ENCODE results near the gene SH3D19. TPM values are rescaled to one million over a fixed set of nuclear protein-coding genes. Genes with fewer than 3 reads are reported as not detected.

SH3D19 gene
- total RNA-seq, 1 donor from 2014 or later = 142 TPM

DNA sequence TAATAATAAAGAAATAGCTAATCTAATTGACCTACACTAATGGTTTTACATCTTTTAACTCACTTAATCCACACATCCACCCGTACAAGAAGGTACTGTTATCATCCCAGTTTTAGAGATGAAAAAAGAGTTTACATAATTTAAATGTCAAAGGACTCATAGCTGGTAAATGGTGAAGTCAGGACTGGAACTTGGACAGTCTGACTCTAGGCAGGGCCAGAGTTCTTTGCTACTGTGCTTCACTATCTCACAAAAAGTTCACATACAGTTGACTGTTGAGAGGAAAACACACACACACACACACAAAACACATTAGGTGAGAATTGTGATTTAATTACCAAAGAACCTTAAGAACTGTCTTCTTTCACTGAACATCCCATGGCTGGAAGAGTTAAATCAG is 119.7 kb downstream of the SH3D19 start:
- intact Hi-C loops (cut with DNase I) = no loop called here
- DNase-seq (ENCODE audit: low spot score) = no peak

DNA sequence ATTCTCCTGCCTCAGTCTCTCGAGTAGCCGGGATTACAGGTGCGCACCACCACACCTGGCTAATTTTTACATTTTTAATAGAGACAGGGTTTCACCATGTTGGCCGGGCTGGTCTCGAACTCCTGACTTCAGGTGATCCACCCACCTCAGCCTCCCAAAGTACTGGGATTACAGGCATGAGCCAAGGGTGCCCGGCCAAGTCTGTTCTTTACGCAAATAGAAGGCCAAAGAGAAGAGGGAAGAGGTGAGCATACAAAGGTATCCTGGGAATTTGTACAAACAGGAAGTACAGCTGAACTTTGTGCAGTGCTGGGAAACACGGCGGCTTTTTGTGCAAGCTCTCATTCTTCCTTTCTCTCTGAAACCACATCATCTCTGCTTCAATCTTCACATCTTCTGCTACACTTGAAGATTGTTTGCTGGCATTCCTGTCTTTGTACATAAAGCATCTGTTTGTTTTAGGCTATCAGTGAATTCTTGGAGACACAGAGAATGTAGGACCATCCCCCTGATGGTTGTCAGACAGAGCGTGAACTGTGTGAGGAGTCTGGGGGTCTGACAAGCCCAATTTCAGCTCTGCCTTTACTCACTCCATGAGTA is 120.4 kb downstream of the SH3D19 start:
- intact Hi-C loops (cut with DNase I) = no loop called here
- no peak for DNase-seq (ENCODE audit: low spot score)

DNA sequence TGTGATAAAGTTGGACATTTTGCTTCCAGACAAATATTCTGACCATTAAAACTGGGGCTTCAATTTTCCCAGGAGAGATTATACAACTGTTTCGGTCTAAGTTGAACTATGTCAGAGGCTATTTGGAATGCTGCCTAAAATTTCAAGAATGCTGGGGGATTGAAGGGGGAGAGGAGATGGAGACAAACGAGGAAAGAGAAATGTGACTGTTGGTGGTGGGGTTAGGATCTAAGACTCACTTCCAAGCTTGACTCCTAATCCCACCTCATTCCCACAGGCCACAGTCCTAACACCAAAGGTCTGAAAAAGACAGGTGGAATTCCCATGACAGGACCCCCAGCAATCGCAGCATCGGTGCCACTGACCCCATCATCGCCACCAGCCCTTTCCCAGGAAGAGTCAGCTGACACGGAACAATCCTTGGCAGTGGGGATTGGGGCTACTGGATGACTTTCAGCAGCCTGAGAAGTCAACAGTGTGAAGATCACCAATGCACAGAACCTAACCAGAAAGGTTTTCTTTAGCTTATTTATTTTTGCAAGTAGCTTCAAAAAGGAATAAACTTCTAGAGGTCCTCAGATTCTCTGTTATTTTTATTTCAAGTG is 122.5 kb downstream of the SH3D19 start:
- intact Hi-C loops (cut with DNase I) = no loop called here
- DNase-seq (ENCODE audit: low spot score) = no peak

DNA sequence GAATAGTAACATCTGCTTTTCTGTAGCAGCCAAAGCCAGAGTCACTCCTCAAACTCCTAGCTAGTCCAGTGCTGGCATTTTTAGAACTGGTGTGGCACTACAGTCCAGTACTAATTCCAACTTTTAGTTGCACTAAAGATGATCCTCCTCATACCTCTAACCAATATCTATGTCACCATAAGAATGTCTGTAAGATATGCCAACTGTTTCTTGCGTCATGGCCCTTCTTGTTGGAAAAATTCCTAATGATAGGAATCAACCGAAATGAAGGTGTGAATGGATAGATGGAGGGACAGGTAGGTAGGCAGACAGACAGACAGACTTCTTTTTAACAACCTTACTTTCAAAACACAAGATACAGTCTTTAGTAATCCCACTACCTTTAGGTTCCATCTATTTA is 123.0 kb downstream of the SH3D19 start:
- intact Hi-C loops (cut with DNase I) = no loop called here
- no peak for DNase-seq (ENCODE audit: low spot score)

DNA sequence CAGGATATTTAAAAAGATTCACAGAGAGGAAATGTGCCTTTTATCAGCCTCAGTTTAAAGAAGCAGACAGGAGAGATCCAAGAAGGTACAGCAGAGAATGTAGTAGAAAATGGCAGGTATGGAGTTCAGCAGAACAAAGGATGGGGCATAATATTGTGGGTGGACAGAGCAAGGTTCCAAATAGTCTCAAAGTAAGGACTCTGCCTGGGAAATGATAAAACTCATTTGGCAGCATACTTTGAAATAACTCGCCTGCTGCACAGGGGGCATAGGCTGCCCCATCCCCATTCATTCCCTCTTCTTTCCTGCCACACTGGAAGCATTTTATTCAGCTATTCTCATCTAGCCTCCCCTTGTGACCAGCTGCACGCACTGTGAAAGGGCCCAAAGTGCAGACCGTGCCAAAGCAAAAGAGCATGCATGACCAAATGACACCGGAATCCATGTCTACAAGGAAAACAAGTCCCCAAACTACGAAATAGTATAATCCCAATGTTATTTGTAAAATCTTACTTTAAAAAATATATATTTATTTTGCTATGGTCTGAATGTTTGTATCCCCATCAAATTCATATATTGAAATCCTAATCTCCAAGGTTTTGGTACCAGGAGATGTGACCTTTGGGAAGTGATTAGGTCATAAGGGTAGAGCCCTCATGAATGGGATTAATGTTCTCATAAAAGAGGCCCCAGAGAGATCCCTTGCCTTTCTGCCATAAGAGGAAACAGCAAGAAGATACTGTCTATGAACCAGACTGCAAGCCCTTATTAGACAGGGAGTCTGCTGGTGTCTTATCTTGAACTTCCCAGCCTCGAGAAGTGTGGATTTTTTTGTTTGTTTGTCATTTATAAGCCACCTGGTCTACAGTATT is 125.8 kb downstream of the SH3D19 start:
- no peak for DNase-seq (ENCODE audit: low spot score)
- intact Hi-C loops (cut with DNase I) = no loop called here

DNA sequence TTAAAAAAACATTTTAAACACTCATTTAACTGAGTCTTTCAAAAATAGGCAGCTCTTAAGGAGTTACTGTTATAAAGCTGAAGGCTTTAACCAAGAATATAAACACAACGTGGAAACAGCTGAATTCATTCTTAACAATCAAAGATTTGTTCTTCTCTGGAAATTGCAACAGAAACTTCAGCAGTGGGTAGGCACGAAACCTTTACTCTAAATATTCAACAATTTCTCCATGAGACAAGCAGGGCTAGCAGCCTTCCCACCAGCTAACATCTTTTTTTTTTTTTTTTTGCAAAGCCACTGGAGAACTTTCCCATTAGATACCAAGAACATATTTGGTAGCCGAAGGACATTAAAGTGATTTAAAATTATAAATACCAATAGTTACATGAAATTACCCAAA is 126.7 kb downstream of the SH3D19 start:
- intact Hi-C loops (cut with DNase I) = no loop called here

DNA sequence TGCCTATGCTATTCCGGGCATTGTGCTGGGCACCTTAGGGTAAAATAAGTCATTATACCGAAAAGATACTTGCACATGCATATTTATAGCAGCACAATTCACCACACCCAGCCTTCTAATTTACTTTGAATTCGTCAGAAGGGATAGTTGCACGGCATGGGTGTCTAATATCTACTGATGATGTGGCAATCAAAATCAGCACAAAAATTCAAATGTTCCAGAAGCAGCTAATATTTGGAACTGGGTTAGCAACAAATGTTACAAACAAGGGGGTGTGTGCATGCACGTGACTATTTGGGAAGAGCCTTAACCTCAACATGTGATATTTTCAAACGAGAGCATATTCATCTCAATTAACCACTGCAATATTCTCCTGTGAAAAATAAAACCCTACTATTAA is 128.2 kb downstream of the SH3D19 start:
- intact Hi-C loops (cut with DNase I) = no loop called here
- DNase-seq (ENCODE audit: low spot score) = no peak

More for the DNA sequence above, 126.7 kb downstream of the SH3D19 start:
- DNase-seq (ENCODE audit: low spot score) = no peak

DNA sequence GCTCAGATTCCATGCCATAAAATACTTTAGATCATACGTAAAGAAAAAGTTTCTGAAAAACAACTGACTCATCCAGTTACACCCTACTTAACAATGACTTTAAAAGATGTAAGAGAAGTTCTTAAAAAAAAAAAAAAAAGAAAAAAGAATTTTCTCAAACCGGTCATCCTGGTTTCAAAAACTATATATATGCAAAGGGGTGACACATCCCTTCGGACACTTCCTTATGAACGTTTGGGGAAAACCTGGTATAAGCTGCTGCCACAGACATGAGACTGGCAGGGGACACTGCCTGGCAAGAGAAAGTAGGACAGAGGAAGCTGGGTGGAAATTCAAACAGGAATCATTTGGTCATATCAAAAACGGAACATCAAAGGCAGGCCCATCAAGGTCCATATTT is 129.6 kb downstream of the SH3D19 start:
- intact Hi-C loops (cut with DNase I) = no loop called here
- no peak for DNase-seq (ENCODE audit: low spot score)

DNA sequence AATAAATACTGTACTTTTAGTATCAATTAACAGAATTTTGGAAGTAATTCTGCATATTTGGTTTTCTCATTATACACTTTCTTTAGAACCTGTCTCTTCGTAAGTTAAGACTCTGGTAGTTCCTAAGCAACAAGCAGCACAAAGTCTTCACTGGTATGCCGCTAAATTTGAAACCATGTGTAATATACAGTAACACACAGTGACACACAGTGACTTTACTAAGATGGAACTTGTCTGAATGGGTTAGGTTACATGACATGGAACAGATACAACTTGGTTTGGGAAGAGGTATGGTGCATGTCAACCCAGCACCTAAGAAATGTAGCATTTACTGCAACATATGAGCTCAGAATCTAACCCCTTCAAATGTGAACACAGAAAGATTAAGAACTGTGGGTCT is 132.0 kb downstream of the SH3D19 start:
- intact Hi-C loops (cut with DNase I) = no loop called here

DNA sequence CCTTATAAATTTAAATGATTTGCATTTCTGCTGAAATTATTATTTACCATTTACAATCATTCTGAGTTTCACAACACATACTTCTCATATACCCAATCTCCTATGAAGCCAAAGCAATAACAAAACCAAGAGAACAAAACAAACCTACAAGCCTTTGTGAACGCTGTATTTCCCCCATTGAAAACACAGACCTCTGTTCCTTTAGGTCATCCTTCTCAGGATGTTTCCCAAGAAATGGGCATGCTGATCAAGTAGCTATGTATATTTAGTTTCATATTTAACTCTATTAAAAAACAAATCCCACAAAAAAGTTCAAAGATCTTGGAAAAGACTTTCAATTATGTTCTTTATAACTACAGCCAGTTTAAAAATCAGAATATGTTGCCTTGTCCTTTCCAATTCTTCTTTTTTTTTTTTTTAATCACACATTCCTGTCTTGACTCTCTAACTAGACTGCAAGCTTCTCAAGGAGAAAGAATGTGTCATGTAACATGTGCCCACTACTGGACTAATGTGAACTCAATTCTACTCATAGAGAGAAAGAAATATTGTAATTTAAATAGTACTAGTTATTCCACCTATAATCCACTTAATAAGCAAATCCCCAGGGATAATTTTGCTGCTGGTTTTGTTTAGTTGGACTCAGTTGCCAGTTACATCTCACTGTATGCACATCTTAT is 132.7 kb downstream of the SH3D19 start:
- intact Hi-C loops (cut with DNase I) = no loop called here
- DNase-seq (ENCODE audit: low spot score) = no peak

More for the DNA sequence above, 132.0 kb downstream of the SH3D19 start:
- no peak for DNase-seq (ENCODE audit: low spot score)

DNA sequence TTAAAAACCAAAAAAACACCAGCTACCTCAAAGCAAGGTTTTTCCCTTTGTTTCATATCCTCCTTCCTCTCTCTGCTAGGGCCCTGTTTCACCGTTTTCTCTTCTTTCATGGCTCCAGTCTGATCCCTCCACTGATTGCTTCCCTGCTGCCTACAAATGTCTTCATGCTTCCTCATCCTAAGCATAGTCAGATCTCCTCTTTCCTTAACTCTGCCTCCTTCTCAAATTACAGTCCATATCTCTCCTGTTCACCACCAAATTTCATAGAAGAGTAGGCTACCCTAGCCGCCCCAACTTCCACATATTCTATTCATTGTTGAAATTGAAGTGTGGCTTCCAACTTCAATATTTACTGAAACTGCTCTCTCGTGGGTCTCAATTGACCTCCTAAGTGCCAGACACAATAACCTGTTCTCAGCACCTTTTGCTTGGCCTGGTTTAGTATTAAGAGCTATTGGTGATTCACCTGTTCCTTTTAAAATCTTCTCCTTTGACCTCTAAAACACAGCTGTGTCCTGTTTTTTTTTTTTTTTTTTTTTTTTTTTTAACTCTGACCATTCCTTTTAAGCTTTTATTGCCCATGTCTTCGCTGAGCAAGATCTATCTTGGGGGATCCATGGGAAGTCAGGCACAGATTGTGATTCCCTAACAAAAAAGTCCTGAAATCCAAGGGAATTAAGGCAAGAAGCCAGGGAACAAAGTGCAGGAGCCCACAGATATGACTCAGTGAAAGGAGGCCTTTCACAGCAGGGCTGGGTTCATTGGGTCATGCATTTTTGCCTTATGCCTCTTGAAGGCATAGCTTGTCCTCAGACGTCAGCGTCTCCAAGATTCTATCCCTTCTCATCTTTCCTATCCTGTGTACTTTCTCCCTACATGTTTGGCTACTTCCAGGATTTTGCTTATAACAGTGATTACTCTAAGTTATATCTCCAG is 140.6 kb downstream of the SH3D19 start:
- intact Hi-C loops (cut with DNase I) = no loop called here
- DNase-seq (ENCODE audit: low spot score) = no peak

DNA sequence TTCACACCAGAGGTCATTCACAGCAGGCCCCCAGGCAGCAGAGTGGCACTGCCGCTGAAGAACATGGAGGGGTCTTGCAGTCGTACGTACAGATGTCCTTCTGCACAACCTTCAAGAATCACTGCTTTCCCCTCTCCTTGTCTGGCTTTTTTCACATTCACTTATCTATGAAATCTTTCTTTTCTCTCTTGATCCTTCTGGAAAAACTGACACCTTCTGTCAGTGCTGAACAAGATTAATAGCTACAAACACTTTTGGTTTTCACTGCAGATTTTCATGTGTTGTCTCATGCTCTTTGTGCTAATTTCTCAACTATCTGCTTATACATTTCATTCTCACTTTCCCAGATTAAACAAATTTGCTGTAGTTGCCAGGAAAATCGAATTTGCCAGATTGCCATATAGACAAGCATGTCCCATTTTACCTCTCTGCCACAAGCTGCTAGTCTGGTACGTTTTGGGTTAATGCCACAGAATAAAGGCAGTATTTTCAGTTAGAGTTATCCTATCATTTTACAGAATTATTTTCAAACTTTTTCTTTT is 142.9 kb downstream of the SH3D19 start:
- intact Hi-C loops (cut with DNase I) = no loop called here
- no peak for DNase-seq (ENCODE audit: low spot score)

DNA sequence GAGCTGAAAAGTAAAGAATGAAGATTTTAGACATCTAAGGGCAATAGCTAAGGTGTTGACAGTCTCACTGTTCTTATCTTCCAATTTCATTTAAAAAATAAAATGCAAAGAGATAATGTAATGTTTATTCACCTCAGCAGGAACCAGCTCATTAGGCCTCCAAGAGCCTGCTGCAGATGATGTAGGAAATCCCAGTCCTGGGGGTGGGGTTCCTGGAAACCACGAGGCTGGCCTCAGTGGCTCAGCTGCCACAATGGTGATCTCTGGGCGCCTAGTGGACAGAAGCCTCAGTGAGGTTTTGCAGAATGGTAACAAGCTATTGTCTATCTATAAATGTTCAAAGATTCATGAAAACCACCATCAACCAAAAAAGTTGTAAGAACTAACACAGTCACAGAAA is 148.7 kb downstream of the SH3D19 start:
- intact Hi-C loops (cut with DNase I) = loop anchor here (5.0 kb wide), 1 partner anchor 51 kb away; no protein-coding TSS in a partner anchor
- no peak for DNase-seq (ENCODE audit: low spot score)

DNA sequence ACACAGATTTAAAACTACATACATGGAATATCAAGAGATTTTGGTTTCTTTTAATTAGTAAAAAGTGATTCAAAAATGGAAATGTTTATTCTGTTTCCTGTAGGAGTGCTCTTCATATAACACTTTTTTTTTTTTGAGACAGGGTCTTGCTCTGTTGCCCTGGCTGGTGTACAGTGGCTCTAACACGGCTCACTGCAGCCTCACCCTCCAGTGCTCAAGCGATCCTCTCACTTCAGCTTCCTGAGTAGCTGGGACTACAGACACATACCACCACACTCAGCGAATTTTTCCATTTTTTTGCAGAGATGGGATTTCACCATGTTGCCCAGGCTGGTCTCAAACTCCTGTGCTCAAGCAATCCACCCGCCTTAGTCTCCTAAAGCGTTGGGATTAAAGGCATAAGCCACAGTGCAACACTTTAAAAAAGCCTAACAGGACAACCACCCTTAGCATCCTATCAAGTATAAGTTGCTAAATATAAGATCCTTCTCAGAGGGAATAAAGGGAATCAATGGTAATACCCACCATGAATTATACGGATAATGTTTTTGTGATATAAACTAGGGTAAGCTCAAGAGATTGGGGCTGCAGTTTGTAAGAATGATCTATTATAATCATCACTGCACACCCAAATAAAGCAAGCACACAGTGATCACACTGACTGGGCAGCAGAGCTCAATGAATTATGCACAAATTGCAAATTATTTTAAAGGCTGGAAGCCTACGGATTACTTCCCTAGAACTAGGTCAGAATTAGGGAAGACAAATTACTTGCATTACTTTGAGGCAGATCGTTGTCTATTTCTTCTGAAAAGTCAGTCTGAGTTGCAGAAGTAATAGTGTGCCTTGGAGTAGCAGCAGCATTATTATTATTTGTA is 149.4 kb downstream of the SH3D19 start:
- no peak for DNase-seq (ENCODE audit: low spot score)
- intact Hi-C loops (cut with DNase I) = loop anchor here (5.0 kb wide), 1 partner anchor 51 kb away; no protein-coding TSS in a partner anchor

DNA sequence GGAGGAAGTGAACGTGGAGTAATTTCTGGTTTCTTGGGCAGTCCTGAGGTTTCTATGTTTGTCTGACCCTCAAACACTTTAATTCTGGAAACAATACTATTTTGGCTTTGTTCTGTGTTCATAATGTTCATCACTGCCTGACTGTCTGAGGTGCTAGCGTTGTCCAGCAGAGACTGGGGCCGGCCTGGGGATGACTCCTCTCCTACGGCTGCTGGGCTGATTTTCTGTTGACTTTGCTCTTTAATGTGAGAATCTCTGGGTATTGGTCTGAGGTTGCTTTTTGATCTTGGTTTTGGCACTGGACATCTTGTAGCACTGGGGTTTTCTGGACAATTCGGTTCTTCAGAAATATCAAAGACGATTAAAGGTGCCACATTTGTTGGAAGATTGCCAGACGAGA is 150.2 kb downstream of the SH3D19 start:
- intact Hi-C loops (cut with DNase I) = loop anchor here (5.0 kb wide), 1 partner anchor 52 kb away; no protein-coding TSS in a partner anchor
- DNase-seq (ENCODE audit: low spot score) = no peak

DNA sequence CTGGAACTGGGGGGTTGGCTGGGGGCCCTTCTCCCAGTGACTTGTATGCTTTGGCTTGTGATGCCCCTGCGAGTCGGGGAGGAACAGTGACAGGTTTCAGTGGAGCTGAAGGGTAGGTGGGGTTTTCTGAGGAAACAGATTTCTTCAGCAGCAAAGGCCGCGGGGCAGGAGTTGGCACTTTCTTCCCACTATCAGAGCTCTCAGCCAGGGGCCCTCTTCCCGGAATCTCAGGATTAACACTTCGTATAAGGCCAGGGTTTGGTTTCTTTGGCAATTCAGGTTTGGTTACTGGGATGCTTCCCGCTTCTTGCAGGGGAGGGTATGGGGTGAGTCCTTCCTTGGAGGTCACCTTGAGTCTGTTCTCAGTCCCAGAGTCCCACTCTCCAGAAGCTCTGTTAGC is 150.6 kb downstream of the SH3D19 start:
- intact Hi-C loops (cut with DNase I) = loop anchor here (5.0 kb wide), 1 partner anchor 53 kb away; no protein-coding TSS in a partner anchor
- no peak for DNase-seq (ENCODE audit: low spot score)

DNA sequence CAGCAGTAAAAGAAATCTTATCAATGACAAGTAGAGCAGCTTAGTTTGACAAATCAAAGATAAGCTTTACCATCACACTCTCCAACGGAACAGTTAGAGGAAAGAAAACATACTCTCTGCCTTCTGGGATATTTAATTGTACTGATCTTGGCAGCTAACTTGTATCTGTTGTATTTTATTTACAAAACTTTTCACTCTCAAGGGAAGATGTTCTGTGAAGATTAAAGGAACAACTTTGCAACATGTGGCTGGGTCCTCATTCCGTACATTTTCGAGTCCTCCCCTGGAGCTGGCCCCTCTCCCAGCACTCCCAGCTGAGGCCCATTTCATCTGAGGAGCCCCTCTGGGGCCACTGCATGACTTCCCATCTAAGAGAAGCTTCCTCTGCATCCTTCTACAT is 151.5 kb downstream of the SH3D19 start:
- no peak for DNase-seq (ENCODE audit: low spot score)
- intact Hi-C loops (cut with DNase I) = no loop called here

DNA sequence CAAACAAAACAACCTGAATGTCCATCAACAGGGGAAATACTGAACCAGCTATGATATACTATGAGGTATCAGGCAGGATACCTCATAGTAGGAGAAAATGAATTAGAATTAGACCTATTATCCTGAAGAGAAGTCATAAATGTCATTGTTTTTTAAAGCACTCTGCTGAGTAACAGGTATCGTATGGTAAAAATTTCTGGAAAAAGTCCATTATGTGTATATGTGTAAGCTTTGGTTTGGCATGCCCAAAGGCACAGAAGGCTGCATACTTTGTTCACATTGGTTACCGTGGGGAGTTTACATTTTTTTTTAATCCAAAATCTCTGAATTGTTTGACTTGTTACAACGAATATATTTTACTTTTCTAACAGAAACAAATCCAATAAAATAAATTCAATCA is 155.5 kb downstream of the SH3D19 start:
- no peak for DNase-seq (ENCODE audit: low spot score)
- intact Hi-C loops (cut with DNase I) = no loop called here

Measured in cardiac septum (tissue), 1 donor.